Caco-2 (cell line): Measurements from ENCODE around the gene SERPINB13. TPM values are rescaled to one million over a fixed set of nuclear protein-coding genes. Genes with fewer than 3 reads are reported as not detected.

Experiments
- BruUV-seq: library from RNA; stranded (reverse); fragments of 400-500 nt; replicated peaks from 2 replicates; lab custom pipeline; 2021; lab: Mats Ljungman, UMichigan
- CTCF ChIA-PET: fragments of 300-600 bp; sonication (Branson Sonifier 250); formaldehyde crosslinking; loops from one replicate; lab custom pipeline; 2022; ENCODE audit warnings: antibody characterized with exemption; lab: Charles Lee
- POLR2A ChIA-PET: fragments of 300-600 bp; sonication (Branson Sonifier 250); formaldehyde crosslinking; loops from one replicate; lab custom pipeline; 2022; ENCODE audit warnings: antibody characterized with exemption; lab: Charles Lee
- DNase-seq, 2 experiments: peaks; one replicate each; pipeline versions ENCODE4 v3.0.0 to v3.0.0-alpha.2; 2020 to 2022
- H3K27me3 ChIP-seq: replicated peaks from 2 replicates; pipeline ENCODE4 v1.6.0; 2011; ENCODE audit warnings: low read length; ENCODE audit not compliant: control insufficient read depth, insufficient read depth
- H3K36me3 ChIP-seq: 2 replicates; pipeline ENCODE4 v1.5.1; 2011; ENCODE audit warnings: low read length; ENCODE audit not compliant: control insufficient read depth, insufficient read depth
- H3K4me1 ChIP-seq: fragments of 250-450 bp; sonication (Bioruptor Pico); 2 replicates; pipeline ENCODE4 v1.5.1; 2020; ENCODE audit warnings: mild to moderate bottlenecking
- H3K4me3 ChIP-seq: 2 replicates; pipeline ENCODE4 v1.5.1; 2011; ENCODE audit warnings: low read depth, mild to moderate bottlenecking, control low read depth, low read length
- H3K9me3 ChIP-seq: fragments of 250-450 bp; sonication (Bioruptor Pico); 2 replicates; pipeline ENCODE4 v1.5.1; 2020; ENCODE audit warnings: mild to moderate bottlenecking, moderate library complexity
- H3K27ac Mint-ChIP-seq: one replicate; pipeline ENCODE4 v1.8.0; 2022; ENCODE audit warnings: mixed read lengths; ENCODE audit not compliant: unreplicated experiment
- H3K27me3 Mint-ChIP-seq: one replicate; pipeline ENCODE4 v1.8.0; 2022; ENCODE audit warnings: mixed read lengths; ENCODE audit not compliant: insufficient read depth, unreplicated experiment
- H3K36me3 Mint-ChIP-seq: one replicate; pipeline ENCODE4 v1.8.0; 2022; ENCODE audit warnings: mild to moderate bottlenecking, mixed read lengths; ENCODE audit not compliant: insufficient read depth, unreplicated experiment
- H3K4me1 Mint-ChIP-seq: one replicate; pipeline ENCODE4 v1.8.0; 2022; ENCODE audit warnings: low read depth, mixed read lengths; ENCODE audit not compliant: unreplicated experiment
- H3K4me3 Mint-ChIP-seq: one replicate; pipeline ENCODE4 v1.8.0; 2022; ENCODE audit warnings: mild to moderate bottlenecking, moderate library complexity, mixed read lengths; ENCODE audit not compliant: unreplicated experiment
- H3K9me3 Mint-ChIP-seq: one replicate; pipeline ENCODE4 v1.8.0; 2022; ENCODE audit warnings: mixed read lengths; ENCODE audit not compliant: unreplicated experiment
- CTCF ChIP-seq, 2 experiments: fragments of 200-600 bp in 1 of 2; IDR thresholded peaks; 1 replicate in 1 of 2; 2 replicates in 1 of 2; pipeline versions ENCODE4 v1.5.1 to v1.8.0; 2011 to 2022; ENCODE audit warnings: antibody characterized with exemption in 1 of 2, control low read depth in 1 of 2, inconsistent platforms in 1 of 2, low read depth in 1 of 2, low read length in 1 of 2, mild to moderate bottlenecking in 1 of 2, moderate library complexity in 1 of 2; ENCODE audit not compliant: insufficient read depth in 1 of 2, severe bottlenecking in 1 of 2, unreplicated experiment in 1 of 2
- intact Hi-C: fragments of 100-400 bp; cut with micrococcal nuclease; formaldehyde crosslinking; loops from one replicate; pipeline ENCODE4 v1.10.0; 2022; ENCODE audit not compliant: unreplicated experiment
- total RNA-seq: library from RNA; stranded (reverse); gene quantifications from 2 replicates; pipeline ENCODE4 v1.2.3, GENCODE V29; 2022

The SERPINB13 gene
- total RNA-seq, 1 experiment from 2014 or later, result not detected

DNA sequence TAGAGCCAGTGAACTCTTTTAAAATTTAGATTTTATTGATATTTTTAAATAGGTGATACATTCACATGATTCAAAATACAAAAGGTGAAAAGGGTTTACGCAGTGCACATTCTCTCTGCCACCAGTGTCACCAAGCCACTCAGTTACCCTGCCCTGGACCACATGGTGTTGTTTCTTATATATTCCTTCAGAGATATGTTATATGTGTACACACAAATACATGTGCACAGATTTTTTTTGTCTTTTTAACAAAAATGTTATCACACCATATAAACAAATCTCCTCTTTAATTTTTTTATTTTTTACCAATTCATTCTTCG, 30.7 kb downstream of the SERPINB13 start:
- intact Hi-C loops, result no loop called here
- Mint-ChIP-seq H3K4me1 (no peaks in the 10 kb centered on the region), H3K36me3 (no peaks in the 10 kb centered on the region), H3K27me3 (no peaks in the 10 kb centered on the region), H3K27ac (no peak overlapping the region), H3K4me3 (no peak overlapping the region), H3K9me3 (no peaks in the 10 kb centered on the region)
- DNase-seq, result no peak
- no peak for TF ChIP-seq CTCF (IDR thresholded peaks at IDR 0.05; ENCODE audit: insufficient read depth in 1 of 2, low read depth in 1 of 2, low read length in 1 of 2, severe bottlenecking in 1 of 2, unreplicated experiment in 1 of 2)
- BruUV-seq, result no TSS peak
- H3K36me3 ChIP-seq, result no peaks in the 10 kb centered on the region
- ChIA-PET CTCF (no interaction called here), POLR2A (no interaction called here)
- no peaks in the 10 kb centered on the region for H3K9me3 ChIP-seq
- no peaks in the 10 kb centered on the region for H3K27me3 ChIP-seq
- no peaks in the 10 kb centered on the region for H3K4me1 ChIP-seq
- H3K4me3 ChIP-seq, result no peak overlapping the region

DNA sequence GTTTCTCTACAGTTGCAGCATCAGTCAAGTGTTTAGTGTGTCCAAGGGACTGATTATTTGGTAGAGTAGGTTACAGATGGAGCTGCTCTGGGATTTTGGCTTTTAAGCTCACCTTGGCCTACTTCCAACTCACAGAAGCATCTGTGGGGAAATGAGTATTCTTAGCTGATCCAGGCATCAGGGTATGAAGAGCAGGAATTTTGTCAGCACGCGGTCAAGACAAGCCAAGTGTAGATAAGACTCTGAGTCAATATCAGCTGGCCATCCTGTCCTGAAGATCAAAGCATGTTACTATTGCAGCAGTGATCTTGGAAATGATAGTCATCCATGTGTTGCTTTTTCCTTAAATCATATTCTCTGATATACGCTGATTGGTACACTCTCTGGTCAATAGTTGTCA, 32.5 kb downstream of the SERPINB13 start:
- no peaks in the 10 kb centered on the region for H3K36me3 ChIP-seq
- no peak overlapping the region for H3K4me3 ChIP-seq
- Mint-ChIP-seq H3K9me3 (no peaks in the 10 kb centered on the region), H3K4me3 (no peak overlapping the region), H3K27me3 (no peaks in the 10 kb centered on the region), H3K27ac (no peak overlapping the region), H3K36me3 (no peaks in the 10 kb centered on the region), H3K4me1 (no peaks in the 10 kb centered on the region)
- H3K4me1 ChIP-seq, result no peaks in the 10 kb centered on the region
- no peak for DNase-seq
- CTCF ChIA-PET, result no interaction called here
- TF ChIP-seq CTCF (IDR thresholded peaks at IDR 0.05; ENCODE audit: insufficient read depth in 1 of 2, low read depth in 1 of 2, low read length in 1 of 2, severe bottlenecking in 1 of 2, unreplicated experiment in 1 of 2), result no peak
- intact Hi-C loops, result no loop called here
- no peaks in the 10 kb centered on the region for H3K27me3 ChIP-seq
- POLR2A ChIA-PET, result no interaction called here
- BruUV-seq, result no TSS peak
- H3K9me3 ChIP-seq, result no peaks in the 10 kb centered on the region

- intact Hi-C loops, result no loop called here
- Histone ChIP-seq H3K9me3 (no peaks in the 10 kb centered on the region), H3K36me3 (no peaks in the 10 kb centered on the region), H3K4me1 (no peaks in the 10 kb centered on the region), H3K27me3 (no peaks in the 10 kb centered on the region), H3K4me3 (no peak overlapping the region)
- no peak for DNase-seq
- BruUV-seq, result no TSS peak
- Mint-ChIP-seq H3K36me3 (no peaks in the 10 kb centered on the region), H3K4me1 (no peaks in the 10 kb centered on the region), H3K27me3 (no peaks in the 10 kb centered on the region), H3K27ac (no peak overlapping the region), H3K4me3 (no peak overlapping the region), H3K9me3 (peaks cover 23% of the 10 kb centered on the region)
- TF ChIP-seq CTCF (IDR thresholded peaks at IDR 0.05; ENCODE audit: insufficient read depth in 1 of 2, low read depth in 1 of 2, low read length in 1 of 2, severe bottlenecking in 1 of 2, unreplicated experiment in 1 of 2), result no peak
- ChIA-PET CTCF (no interaction called here), POLR2A (no interaction called here)
These were observed 37.7 kb downstream of the SERPINB13 start for GRCh38 chr18:63624863-63625262.
